HepG2 (cell line): ENCODE measurements around the gene GPD1. TPM values are rescaled to one million over a fixed set of nuclear protein-coding genes. Genes with fewer than 3 reads are reported as not detected.

ENCODE experiments used
- ATAC-seq: fragments of 200-7000 bp; cut with Tn5 transposase; 3 replicates; pipeline ENCODE4 v1.9.1; 2020; ENCODE audit warnings: mild to moderate bottlenecking, moderate library complexity
- BruUV-seq: library from RNA; stranded (reverse); fragments of 400-500 nt; replicated peaks from 2 replicates; lab custom pipeline; 2021; lab: Mats Ljungman, UMichigan
- CTCF ChIA-PET: fragments of 300-600 bp; formaldehyde crosslinking; extraction: SDS; loops from one replicate; lab custom pipeline; 2021; ENCODE audit warnings: low total read pairs, inconsistent platforms, low intra/inter-chr PET ratio; lab: Yijun Ruan, JAX
- POLR2A ChIA-PET: fragments of 350-600 bp; sonication (Branson Sonifier 250); formaldehyde crosslinking; loops from one replicate; lab custom pipeline; 2020; ENCODE audit warnings: antibody characterized with exemption, inconsistent platforms; lab: Yijun Ruan, JAX
- DNase-seq: peaks from one replicate; pipeline ENCODE4 v3.0.0-alpha.2; 2015; ENCODE audit warnings: low spot score
- FAIRE-seq: peaks from 3 replicates; lab custom pipeline; 2011; peaks lifted over from hg19 to GRCh38; lab: Jason Lieb, UNC
- H2AFZ ChIP-seq: one replicate; pipeline ENCODE4 v1.6.1; 2011; ENCODE audit warnings: low read length, inconsistent platforms
- H3K27ac ChIP-seq: fragments of 300-600 bp; 3 replicates; pipeline ENCODE4 v1.8.0; 2011; ENCODE audit warnings: mixed run types, mild to moderate bottlenecking, mixed read lengths, low read length, inconsistent platforms; ENCODE audit not compliant: insufficient read depth; ENCODE audit errors: extremely low read length
- H3K27me3 ChIP-seq, 2 experiments: fragments of 200-600 bp in 1 of 2; 2 replicates in 1 of 2; 3 replicates in 1 of 2; pipeline versions ENCODE4 v1.6.0 to v1.8.0; 2011; ENCODE audit warnings: low read length in 2 of 2, mild to moderate bottlenecking in 2 of 2, moderate library complexity in 2 of 2, inconsistent platforms in 1 of 2; ENCODE audit not compliant: insufficient read depth in 2 of 2, control insufficient read depth in 1 of 2
- H3K36me3 ChIP-seq, 2 experiments: fragments of 200-600 bp in 1 of 2; replicated peaks in 1 of 2; 2 replicates in 1 of 2; 3 replicates in 1 of 2; pipeline versions ENCODE4 v1.5.1 to v1.8.0; 2011; ENCODE audit warnings: low read length in 2 of 2, inconsistent platforms in 1 of 2; ENCODE audit not compliant: insufficient read depth in 2 of 2, control insufficient read depth in 1 of 2
- H3K4me1 ChIP-seq: 2 replicates; pipeline ENCODE4 v1.5.1; 2012; ENCODE audit warnings: low read length, inconsistent platforms; ENCODE audit not compliant: insufficient read depth
- H3K4me2 ChIP-seq: 2 replicates; pipeline ENCODE4 v1.6.0; 2011; ENCODE audit warnings: low read depth, low read length, inconsistent platforms
- H3K4me3 ChIP-seq, 3 experiments: fragments of 200-600 bp in 1 of 3; sonication (generic), shearing (Covaris generic) in 1 of 3; replicated peaks in 1 of 3; 2 replicates each; pipeline ENCODE4 v1.5.1; 2011 to 2016; ENCODE audit warnings: low read length in 3 of 3, inconsistent platforms in 2 of 3, low read depth in 2 of 3, mild to moderate bottlenecking in 2 of 3, control low read depth in 1 of 3, mixed read lengths in 1 of 3; ENCODE audit not compliant: insufficient read depth in 1 of 3
- H3K79me2 ChIP-seq: one replicate; pipeline ENCODE4 v1.6.1; 2011; ENCODE audit warnings: low read length, inconsistent platforms; ENCODE audit not compliant: insufficient read depth
- H3K9ac ChIP-seq: 2 replicates; pipeline ENCODE4 v1.6.0; 2011; ENCODE audit warnings: mild to moderate bottlenecking, low read depth, low read length, inconsistent platforms; ENCODE audit not compliant: insufficient read depth
- H3K9me3 ChIP-seq: 2 replicates; pipeline ENCODE4 v1.5.1; 2012; ENCODE audit warnings: mild to moderate bottlenecking, low read length
- H4K20me1 ChIP-seq: 2 replicates; pipeline ENCODE4 v1.6.0; 2011; ENCODE audit warnings: inconsistent platforms, mild to moderate bottlenecking, low read length, moderate library complexity; ENCODE audit not compliant: insufficient read depth
- CREB1 ChIP-seq, 2 experiments: fragments of 450-650 bp in 1 of 2; IDR thresholded peaks; 2 replicates each; pipeline ENCODE4 v1.6.1; 2016 to 2017; ENCODE audit warnings: control low read depth in 1 of 2, mild to moderate bottlenecking in 1 of 2, missing compliant biosample characterization in 1 of 2, missing genetic modification characterization in 1 of 2
- ELF4 ChIP-seq: sonication (generic); formaldehyde crosslinking; IDR thresholded peaks from 2 replicates; pipeline ENCODE4 v1.5.0; 2020; ENCODE audit warnings: missing genetic modification reagents, mild to moderate bottlenecking, moderate library complexity, borderline replicate concordance
- GATA4 ChIP-seq: sonication (generic); IDR thresholded peaks from 2 replicates; pipeline ENCODE4 v1.6.1; 2016; ENCODE audit warnings: antibody characterized with exemption, low read depth, borderline replicate concordance
- MTF1 ChIP-seq: sonication (generic); formaldehyde crosslinking; IDR thresholded peaks from 2 replicates; pipeline ENCODE4 v1.5.0; 2020; ENCODE audit warnings: missing genetic modification reagents
- MYPOP ChIP-seq: sonication (generic); formaldehyde crosslinking; IDR thresholded peaks from 2 replicates; pipeline ENCODE4 v1.8.1; 2023; ENCODE audit warnings: mild to moderate bottlenecking, moderate library complexity, missing genetic modification reagents
- SIX4 ChIP-seq: sonication (generic); formaldehyde crosslinking; IDR thresholded peaks from 2 replicates; pipeline ENCODE4 v1.4.0; 2020; ENCODE audit warnings: missing genetic modification reagents
- SOX5 ChIP-seq: IDR thresholded peaks from 2 replicates; pipeline ENCODE4 v1.6.1; 2016; ENCODE audit warnings: borderline replicate concordance
- SRSF4 ChIP-seq: fragments of 200-400 bp; formaldehyde crosslinking; IDR thresholded peaks from one replicate; pipeline ENCODE4 v1.6.1; 2018; ENCODE audit warnings: mild to moderate bottlenecking, low read depth, low read length, moderate library complexity; ENCODE audit not compliant: poor library complexity, severe bottlenecking
- SRY ChIP-seq: sonication (generic); formaldehyde crosslinking; IDR thresholded peaks from 2 replicates; pipeline ENCODE4 v1.8.0; 2022; ENCODE audit warnings: mild to moderate bottlenecking, missing genetic modification reagents
- TCF12 ChIP-seq, 2 experiments: fragments of 450-650 bp in 1 of 2; sonication (generic) in 1 of 2; formaldehyde crosslinking in 1 of 2; IDR thresholded peaks; 2 replicates each; pipeline versions ENCODE4 v1.6.1 to v1.8.0; 2017 to 2022; ENCODE audit warnings: antibody characterized with exemption in 1 of 2, mild to moderate bottlenecking in 1 of 2, missing genetic modification reagents in 1 of 2, moderate library complexity in 1 of 2
- TSC22D2 ChIP-seq: sonication (generic); formaldehyde crosslinking; IDR thresholded peaks from 2 replicates; pipeline ENCODE4 v1.5.1; 2020; ENCODE audit warnings: missing genetic modification reagents, mild to moderate bottlenecking, borderline replicate concordance
- ZFP91 ChIP-seq: sonication (generic); formaldehyde crosslinking; IDR thresholded peaks from 2 replicates; pipeline ENCODE4 v1.9.0; 2022; ENCODE audit warnings: missing genetic modification reagents, mild to moderate bottlenecking, borderline replicate concordance
- ZNF383 ChIP-seq: sonication (generic); formaldehyde crosslinking; IDR thresholded peaks from 2 replicates; pipeline ENCODE4 v1.4.0; 2020; ENCODE audit warnings: missing genetic modification reagents, mild to moderate bottlenecking, borderline replicate concordance
- ZNF569 ChIP-seq: sonication (generic); formaldehyde crosslinking; IDR thresholded peaks from 2 replicates; pipeline ENCODE4 v1.5.0; 2020; ENCODE audit warnings: mild to moderate bottlenecking, missing genetic modification reagents, moderate library complexity, borderline replicate concordance
- ZNF670 ChIP-seq: sonication (generic); formaldehyde crosslinking; IDR thresholded peaks from 2 replicates; pipeline ENCODE4 v1.8.0; 2022; ENCODE audit warnings: mild to moderate bottlenecking, missing genetic modification reagents, borderline replicate concordance
- ZNF747 ChIP-seq: sonication (generic); formaldehyde crosslinking; IDR thresholded peaks from 2 replicates; pipeline ENCODE4 v1.8.1; 2023; ENCODE audit warnings: missing genetic modification reagents, mild to moderate bottlenecking, borderline replicate concordance
- WGBS: methylation state at CpG from one replicate; pipeline ENCODE4 v1.1.6; 2017; ENCODE audit warnings: low lambda C conversion rate; 5-methylcytosine and 5-hydroxymethylcytosine counted together
- in situ Hi-C: cut with HindIII; loops from 2 replicates; pipeline ENCODE4 v1.10.0; 2017; ENCODE audit warnings: low pct_unique_long_range_greater_than_20kb; ENCODE audit not compliant: extremely low pct_ligation_motif_present
- intact Hi-C: fragments of 100-400 bp; cut with micrococcal nuclease; formaldehyde crosslinking; loops from one replicate; pipeline ENCODE4 v1.10.0; 2022; ENCODE audit not compliant: unreplicated experiment
- polyA plus RNA-seq, 8 experiments: library from polyadenylated mRNA; depleted of rRNA in 3 of 8; stranded (reverse) in 7 of 8; unstranded in 1 of 8; fragments of >200 nt; fragmentation: Illumina TruSeq in 4 of 8; extraction: Trizol in 4 of 8; gene quantifications; 2 replicates each; pipeline versions ENCODE4 v1.2.1 to v1.2.3, GENCODE V29; 2011 to 2016; ENCODE audit warnings: low read depth in 4 of 8, missing spikeins in 1 of 8, mixed read lengths in 1 of 8; ENCODE audit not compliant: insufficient read depth in 1 of 8
- total RNA-seq, 5 experiments: library from RNA; depleted of rRNA; stranded (reverse); fragments of >200 nt; fragmentation: Illumina TruSeq; extraction: Trizol; gene quantifications; 2 replicates each; pipeline ENCODE4 v1.2.3, GENCODE V29; 2016; ENCODE audit warnings: low read depth in 1 of 5

Gene GPD1
- total and polyA plus RNA-seq, 2 of the 13 experiments (the other 11 are each of a cell fraction or from before 2014, with no cell fraction given) = 3.7 to 30.6 TPM

- 0 out of 2 replicates have a peak, but pooled peaks have one; percentile 14 for TF ChIP-seq MYPOP (CRISPR knock-in tag)
- TF ChIP-seq CREB1 (IDR thresholded peaks at IDR 0.05) = no peak
- no peak for TF ChIP-seq CREB1 (CRISPR knock-in tag; IDR thresholded peaks at IDR 0.05)
- no peak for TF ChIP-seq SRSF4
These were observed 28.0 kb upstream of the GPD1 start (continued) for GRCh38 chr12:50075808-50076170.

GRCh38 chr12:50077099-50077498, 26.7 kb upstream of the GPD1 start:
- intact Hi-C loops (no loop called here), in situ Hi-C loops (no loop called here)
- WGBS = 65% methylated on average over 11 of the region's 12 CpGs
- ATAC-seq (no peak), FAIRE-seq (no peak), DNase-seq (no peak)
- Histone ChIP-seq H3K27me3 (peaks cover 1 to 7% of the 10 kb centered on the region in 2 experiments; a peak in 3 of 5 replicates), H4K20me1 (no peaks in the 10 kb centered on the region), H3K36me3 (no peaks in the 10 kb centered on the region), H3K9me3 (no peaks in the 10 kb centered on the region), H3K27ac (no peak overlapping the region), H3K4me2 (no peak overlapping the region), H3K9ac (no peak overlapping the region), H3K79me2 (no peaks in the 10 kb centered on the region), H3K4me3 (no peak overlapping the region), H3K4me1 (peaks cover 64% of the 10 kb centered on the region), H2AFZ (no peak overlapping the region)
- POLR2A ChIA-PET = interaction anchor here (3.5 kb wide), 1 partner anchor 35 kb away, joined by 21 read pairs; the partner anchor contains the start of gene COX14
- TF ChIP-seq MTF1 (CRISPR knock-in tag) = no peak
- no peak for TF ChIP-seq SOX5
- no peak for TF ChIP-seq SRY (CRISPR knock-in tag)
- TF ChIP-seq ELF4 = no peak
- no peak for TF ChIP-seq CREB1 (IDR thresholded peaks at IDR 0.05)
- TF ChIP-seq CREB1 (CRISPR knock-in tag; IDR thresholded peaks at IDR 0.05) = no peak
- no peak for TF ChIP-seq ZNF670 (CRISPR knock-in tag)
- TF ChIP-seq ZNF569 (CRISPR knock-in tag) = no peak
- TF ChIP-seq ZFP91 = no peak
- no peak for TF ChIP-seq TSC22D2 (CRISPR knock-in tag)
- no peak for TF ChIP-seq ZNF747 (CRISPR knock-in tag)
- no peak for TF ChIP-seq GATA4
- no peak for TF ChIP-seq ZNF383
- no peak for TF ChIP-seq TCF12 (IDR thresholded peaks at IDR 0.05)
- TF ChIP-seq TCF12 (CRISPR knock-in tag; IDR thresholded peaks at IDR 0.05) = no peak
- no peak for TF ChIP-seq SIX4
- no TSS peak for BruUV-seq
- CTCF ChIA-PET = no interaction called here
